ENCODE measurements around the gene CELF5. TPM values are rescaled to one million over a fixed set of nuclear protein-coding genes. Genes with fewer than 3 reads are reported as not detected.
A peak's percentile ranks its signal among the peaks of the same experiment; 100 is the strongest.

Gene CELF5
- total and polyA plus RNA-seq, 9 of the 15 experiments (the other 6 are each of a cell fraction or from before 2014, with no cell fraction given): 0.01 to 0.56 (median 0.22) TPM

DNA sequence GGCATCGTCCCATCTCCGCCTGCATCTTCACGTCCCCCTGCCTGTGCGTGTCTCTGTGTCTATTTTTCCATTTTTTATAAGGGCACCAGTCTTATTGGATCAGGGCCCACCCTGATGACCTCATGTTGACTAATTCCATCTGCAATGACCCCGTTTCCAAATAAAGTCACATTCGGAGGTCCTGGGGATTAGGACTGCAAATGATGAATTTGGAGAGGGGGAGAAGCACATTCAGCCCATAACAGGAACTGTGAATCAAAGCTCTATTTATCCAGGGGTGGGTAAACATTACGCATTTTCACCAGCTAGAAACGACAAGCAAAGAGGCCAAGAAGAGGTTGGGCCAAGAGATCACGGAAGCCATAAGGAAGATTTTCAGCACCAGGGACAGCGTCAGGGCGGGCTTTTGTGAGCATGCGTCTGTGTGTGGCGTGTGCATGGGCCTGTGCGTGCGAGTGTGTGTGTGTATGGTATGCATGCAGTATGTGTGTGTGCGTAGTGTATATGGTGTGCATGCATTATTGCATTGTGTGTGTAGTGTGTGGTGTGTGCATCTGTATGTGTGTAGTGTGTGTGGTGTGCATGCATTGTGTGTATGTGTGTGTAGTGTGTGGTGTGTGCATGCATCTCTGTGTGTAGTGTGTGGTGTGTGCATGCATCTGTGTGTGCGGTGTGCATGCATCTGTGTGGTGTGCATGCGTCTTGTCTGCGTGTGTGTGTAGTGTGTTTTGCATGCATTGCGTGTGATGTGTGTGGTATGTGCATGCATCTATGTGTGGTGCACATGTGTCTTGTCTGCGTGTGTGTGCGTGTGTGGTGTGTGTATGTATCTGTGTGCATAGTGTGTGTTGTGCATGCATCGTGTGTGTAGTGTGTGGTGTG lies 19.6 kb downstream of the CELF5 start (continued):
- TF ChIP-seq JUND (IDR thresholded peaks at IDR 0.05; ENCODE audit: borderline replicate concordance, low read depth, low read length) (no peak), JUND (tag; IDR thresholded peaks at IDR 0.05; ENCODE audit: borderline replicate concordance, low read depth, low read length) (peak; percentile 16; the same call in 1 of the 3 replicates), NR2C2 (CRISPR knock-in tag; IDR thresholded peaks at IDR 0.05) (0 out of 2 replicates have a peak, but pooled peaks have one; percentile 49), NR2C2 (tag; IDR thresholded peaks at IDR 0.05) (no peak), MAX (CRISPR knock-in tag; IDR thresholded peaks at IDR 0.05) (peak; percentile 80), TCF3 (CRISPR knock-in tag; IDR thresholded peaks at IDR 0.05) (no peak), L3MBTL2 (IDR thresholded peaks at IDR 0.05) (no peak), ZNF174 (CRISPR knock-in tag; IDR thresholded peaks at IDR 0.05) (no peak), FUS (optimal IDR thresholded peaks at IDR 0.05; ENCODE audit: low read depth, low read length) (no peak), KDM2B (CRISPR knock-in tag; IDR thresholded peaks at IDR 0.05) (no peak), ZBTB9 (CRISPR knock-in tag; IDR thresholded peaks at IDR 0.05) (no peak), CREB1 (IDR thresholded peaks at IDR 0.05) (no peak), CREB1 (CRISPR knock-in tag; IDR thresholded peaks at IDR 0.05) (no peak), TEAD4 (IDR thresholded peaks at IDR 0.05; ENCODE audit: low read length) (no peak), TEAD4 (CRISPR knock-in tag; IDR thresholded peaks at IDR 0.05; ENCODE audit: borderline replicate concordance) (0 out of 2 replicates have a peak, but pooled peaks have one; percentile 7)
- TF ChIP-seq, protein P1, sequence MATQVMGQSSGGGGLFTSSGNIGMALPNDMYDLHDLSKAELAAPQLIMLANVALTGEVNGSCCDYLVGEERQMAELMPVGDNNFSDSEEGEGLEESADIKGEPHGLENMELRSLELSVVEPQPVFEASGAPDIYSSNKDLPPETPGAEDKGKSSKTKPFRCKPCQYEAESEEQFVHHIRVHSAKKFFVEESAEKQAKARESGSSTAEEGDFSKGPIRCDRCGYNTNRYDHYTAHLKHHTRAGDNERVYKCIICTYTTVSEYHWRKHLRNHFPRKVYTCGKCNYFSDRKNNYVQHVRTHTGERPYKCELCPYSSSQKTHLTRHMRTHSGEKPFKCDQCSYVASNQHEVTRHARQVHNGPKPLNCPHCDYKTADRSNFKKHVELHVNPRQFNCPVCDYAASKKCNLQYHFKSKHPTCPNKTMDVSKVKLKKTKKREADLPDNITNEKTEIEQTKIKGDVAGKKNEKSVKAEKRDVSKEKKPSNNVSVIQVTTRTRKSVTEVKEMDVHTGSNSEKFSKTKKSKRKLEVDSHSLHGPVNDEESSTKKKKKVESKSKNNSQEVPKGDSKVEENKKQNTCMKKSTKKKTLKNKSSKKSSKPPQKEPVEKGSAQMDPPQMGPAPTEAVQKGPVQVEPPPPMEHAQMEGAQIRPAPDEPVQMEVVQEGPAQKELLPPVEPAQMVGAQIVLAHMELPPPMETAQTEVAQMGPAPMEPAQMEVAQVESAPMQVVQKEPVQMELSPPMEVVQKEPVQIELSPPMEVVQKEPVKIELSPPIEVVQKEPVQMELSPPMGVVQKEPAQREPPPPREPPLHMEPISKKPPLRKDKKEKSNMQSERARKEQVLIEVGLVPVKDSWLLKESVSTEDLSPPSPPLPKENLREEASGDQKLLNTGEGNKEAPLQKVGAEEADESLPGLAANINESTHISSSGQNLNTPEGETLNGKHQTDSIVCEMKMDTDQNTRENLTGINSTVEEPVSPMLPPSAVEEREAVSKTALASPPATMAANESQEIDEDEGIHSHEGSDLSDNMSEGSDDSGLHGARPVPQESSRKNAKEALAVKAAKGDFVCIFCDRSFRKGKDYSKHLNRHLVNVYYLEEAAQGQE (IDR thresholded peaks at IDR 0.05; ENCODE audit: borderline replicate concordance): peak; percentile 99
- TF ChIP-seq, protein P1 (CRISPR knock-in tag; IDR thresholded peaks at IDR 0.05; ENCODE audit: low read depth): peak; percentile 97

Data from K562 (cell line).